Prostate gland (tissue), 2 donors: ENCODE results near the gene EFEMP2. TPM values are rescaled to one million over a fixed set of nuclear protein-coding genes. Genes with fewer than 3 reads are reported as not detected.
A peak's percentile ranks its signal among the peaks of the same experiment; 100 is the strongest.

Experiments
- DNase-seq: peaks from one replicate; pipeline ENCODE4 v3.0.0-alpha.2; 2019; ENCODE audit warnings: low spot score
- H3K27ac ChIP-seq, 2 donors: fragments of 200-600 bp; sonication (generic); 2 replicates each; pipeline ENCODE4 v1.5.1; 2017 to 2019
- H3K27me3 ChIP-seq: fragments of 200-600 bp; sonication (generic); replicated peaks from 2 replicates; pipeline ENCODE4 v1.5.1; 2019; ENCODE audit not compliant: insufficient read depth
- H3K36me3 ChIP-seq, 2 donors: fragments of 200-600 bp; sonication (generic); 1 replicate in 1 of 2; 2 replicates in 1 of 2; pipeline versions ENCODE4 v1.5.1 to v1.8.1; 2017 to 2019
- H3K4me1 ChIP-seq: fragments of 200-600 bp; sonication (generic); replicated peaks from 2 replicates; pipeline ENCODE4 v1.5.1; 2019
- H3K4me3 ChIP-seq, 2 donors: fragments of 200-600 bp; sonication (generic); 2 replicates each; pipeline ENCODE4 v1.5.1; 2017 to 2019
- H3K9me3 ChIP-seq: fragments of 200-600 bp; sonication (generic); 2 replicates; pipeline ENCODE4 v1.5.1; 2017
- CTCF ChIP-seq, 4 experiments: fragments of 200-600 bp in 2 of 4; fragments of 450-650 bp in 2 of 4; sonication (generic) in 2 of 4; IDR thresholded peaks; 1 replicate in 3 of 4; 2 replicates in 1 of 4; pipeline ENCODE4 v1.5.1; 2016 to 2019; ENCODE audit warnings: antibody characterized with exemption in 4 of 4, mild to moderate bottlenecking in 2 of 4, moderate library complexity in 2 of 4
- POLR2A ChIP-seq: fragments of 450-650 bp; IDR thresholded peaks from one replicate; pipeline ENCODE4 v1.6.1; 2016; ENCODE audit warnings: antibody characterized with exemption, mild to moderate bottlenecking
- POLR2AphosphoS5 ChIP-seq: sonication (generic); formaldehyde crosslinking; IDR thresholded peaks from one replicate; pipeline ENCODE4 v1.6.1; 2017; ENCODE audit warnings: antibody characterized with exemption
- WGBS: methylation state at CpG from one replicate; pipeline ENCODE4 v1.1.5; 2018; 5-methylcytosine and 5-hydroxymethylcytosine counted together
- intact Hi-C: fragments of 100-400 bp; cut with DNase I; formaldehyde crosslinking; loops from one replicate; pipeline ENCODE4 v1.14.2; 2022
- total RNA-seq, 2 donors: library from RNA; depleted of rRNA; stranded (reverse); fragments of >200 nt; gene quantifications; one replicate each; pipeline ENCODE4 v1.1.0, GENCODE V29; 2016

The EFEMP2 gene
- total RNA-seq, 2 donors from 2014 or later: 40.0 to 84.5 TPM

GRCh38 chr11:65829459-65829858 is 43.1 kb downstream of the EFEMP2 start:
- WGBS: 51% methylated on average over 4 of the region's 4 CpGs
- DNase-seq: no peak

GRCh38 chr11:65826984-65827735 is 45.4 kb downstream of the EFEMP2 start:
- Histone ChIP-seq H3K36me3 (no peaks in the 10 kb centered on the region), H3K27ac (no peak overlapping the region), H3K4me1 (no peaks in the 10 kb centered on the region), H3K4me3 (no peak overlapping the region), H3K27me3 (no peaks in the 10 kb centered on the region), H3K9me3 (no peaks in the 10 kb centered on the region)
- TF ChIP-seq POLR2A (no peak), CTCF (IDR thresholded peaks at IDR 0.05) (no peak), POLR2AphosphoS5 (no peak)
- WGBS: 79% methylated on average over 8 of the region's 8 CpGs
- DNase-seq: no peak
- intact Hi-C loops: no loop called here

More at GRCh38 chr11:65829459-65829858, 43.1 kb downstream of the EFEMP2 start:
- Histone ChIP-seq H3K9me3 (no peaks in the 10 kb centered on the region), H3K27me3 (no peaks in the 10 kb centered on the region), H3K36me3 (no peaks in the 10 kb centered on the region), H3K4me3 (no peak overlapping the region), H3K27ac (no peak overlapping the region), H3K4me1 (no peaks in the 10 kb centered on the region)
- TF ChIP-seq POLR2AphosphoS5: no peak
- TF ChIP-seq CTCF (IDR thresholded peaks at IDR 0.05): no peak
- no peak for TF ChIP-seq POLR2A
- intact Hi-C loops: no loop called here

GRCh38 chr11:65822776-65823528 is 49.6 kb downstream of the EFEMP2 start:
- DNase-seq: peak; percentile 35
- no peaks in the 10 kb centered on the region for H3K27me3 ChIP-seq
- 60% methylated on average over 15 of the region's 15 CpGs for WGBS
- TF ChIP-seq CTCF (IDR thresholded peaks at IDR 0.05): no peak
- TF ChIP-seq POLR2AphosphoS5: peak; percentile 55
- no peaks in the 10 kb centered on the region for H3K9me3 ChIP-seq
- peak overlapping the region in 1 of 2 donors; percentile 18 for H3K27ac ChIP-seq
- H3K4me3 ChIP-seq: no peak overlapping the region
- no peaks in the 10 kb centered on the region for H3K36me3 ChIP-seq
- intact Hi-C loops: no loop called here
- no peaks in the 10 kb centered on the region for H3K4me1 ChIP-seq

GRCh38 chr11:65821107-65821506 is 51.5 kb downstream of the EFEMP2 start:
- Histone ChIP-seq H3K9me3 (no peaks in the 10 kb centered on the region), H3K4me3 (no peak overlapping the region), H3K27ac (no peak overlapping the region), H3K27me3 (no peaks in the 10 kb centered on the region), H3K4me1 (no peaks in the 10 kb centered on the region), H3K36me3 (no peaks in the 10 kb centered on the region)
- no peak for DNase-seq
- WGBS: 71% methylated on average over 8 of the region's 8 CpGs
- intact Hi-C loops: no loop called here
- TF ChIP-seq POLR2AphosphoS5: no peak

- H3K4me3 ChIP-seq: peak overlapping the region; percentile 51 to 56
- WGBS: 7% methylated on average over 67 of the region's 74 CpGs
- peak; percentile 91 for DNase-seq
- no peaks in the 10 kb centered on the region for H3K27me3 ChIP-seq
- H3K4me1 ChIP-seq: no peaks in the 10 kb centered on the region
- intact Hi-C loops: loop anchor here (2.0 to 5.0 kb wide), 3 partner anchors 37 to 181 kb away; partner anchors contain the start of genes AP5B1, KAT5 and SIPA1
- H3K9me3 ChIP-seq: no peaks in the 10 kb centered on the region
- peak overlapping the region; percentile 52 to 76 for H3K27ac ChIP-seq
- TF ChIP-seq CTCF (IDR thresholded peaks at IDR 0.05) (peak; percentile 99 to 100 (median 100)), POLR2A (peak; percentile 18), POLR2AphosphoS5 (peak; percentile 62)
- no peaks in the 10 kb centered on the region for H3K36me3 ChIP-seq
Observed at GRCh38 chr11:65817835-65818680, 54.5 kb downstream of the EFEMP2 start.
